ENCODE measurements around the gene KREMEN2. TPM values are rescaled to one million over a fixed set of nuclear protein-coding genes. Genes with fewer than 3 reads are reported as not detected.
"Not testable (repeated sequence)": the region's sequence is repeated elsewhere in the genome, so short reads cannot be mapped to it uniquely, and the experiment has no call there.

The KREMEN2 gene
- total RNA-seq: not detected in 2 replicates

- intact Hi-C loops (cut with micrococcal nuclease): no loop called here
These were observed at the start of gene KREMEN2 for GRCh38 chr16:2963723-2964474. TSS of gene KREMEN2 (plus strand) at chr16:2964275. CDS start at chr16:2964521, 246 bp downstream.

- intact Hi-C loops (cut with micrococcal nuclease): no loop called here
These were observed 48.7 kb upstream of the KREMEN2 start for GRCh38 chr16:2915196-2915929.

GRCh38 chr16:2919511-2920255 is 44.4 kb upstream of the KREMEN2 start:
- intact Hi-C loops (cut with micrococcal nuclease): loop anchor here (10.0 kb wide), 1 partner anchor 145 kb away; the partner anchor contains the start of gene ELOB

GRCh38 chr16:2923481-2923880 is 40.6 kb upstream of the KREMEN2 start:
- intact Hi-C loops (cut with micrococcal nuclease): loop anchor here (10.0 kb wide), 1 partner anchor 149 kb away; the partner anchor contains the start of gene ELOB

GRCh38 chr16:2924901-2925755 is 38.9 kb upstream of the KREMEN2 start:
- intact Hi-C loops (cut with micrococcal nuclease): loop anchor here (10.0 kb wide), 1 partner anchor 150 kb away; the partner anchor contains the start of gene ELOB

GRCh38 chr16:2925951-2926649 is 38.0 kb upstream of the KREMEN2 start:
- intact Hi-C loops (cut with micrococcal nuclease): loop anchor here (2.0 to 10.0 kb wide), 2 partner anchors 51 to 151 kb away; partner anchors contain the start of gene ELOB

- intact Hi-C loops (cut with micrococcal nuclease): loop anchor here (2.0 to 10.0 kb wide), 2 partner anchors 52 to 152 kb away; partner anchors contain the start of gene ELOB
These were observed 37.5 kb upstream of the KREMEN2 start for GRCh38 chr16:2926650-2926999.

- intact Hi-C loops (cut with micrococcal nuclease): loop anchor here (1.0 to 10.0 kb wide), 3 partner anchors 22 to 152 kb away; partner anchors contain the start of gene ELOB
These were observed 36.9 kb upstream of the KREMEN2 start for GRCh38 chr16:2927010-2927646.

GRCh38 chr16:2928151-2928550 is 35.9 kb upstream of the KREMEN2 start:
- intact Hi-C loops (cut with micrococcal nuclease): loop anchor here (10.0 kb wide), 1 partner anchor 153 kb away; the partner anchor contains the start of gene ELOB

- intact Hi-C loops (cut with micrococcal nuclease): loop anchor here (10.0 kb wide), 1 partner anchor 154 kb away; the partner anchor contains the start of gene ELOB
These were observed 35.3 kb upstream of the KREMEN2 start for GRCh38 chr16:2928796-2929195.

- intact Hi-C loops (cut with micrococcal nuclease): loop anchor here (10.0 kb wide), 1 partner anchor 155 kb away; the partner anchor contains the start of gene ELOB
These were observed 34.4 kb upstream of the KREMEN2 start for GRCh38 chr16:2929693-2930092.

- intact Hi-C loops (cut with micrococcal nuclease): no loop called here
These were observed 33.8 kb upstream of the KREMEN2 start for GRCh38 chr16:2930236-2930635.

GRCh38 chr16:2931231-2931914 is 32.7 kb upstream of the KREMEN2 start:
- intact Hi-C loops (cut with micrococcal nuclease): not testable (repeated sequence)

- intact Hi-C loops (cut with micrococcal nuclease): no loop called here
These were observed 30.9 kb upstream of the KREMEN2 start for GRCh38 chr16:2933136-2933535.

- intact Hi-C loops (cut with micrococcal nuclease): no loop called here
These were observed 30.4 kb upstream of the KREMEN2 start for GRCh38 chr16:2933701-2934100.

GRCh38 chr16:2934450-2934849 is 29.6 kb upstream of the KREMEN2 start:
- intact Hi-C loops (cut with micrococcal nuclease): no loop called here

- intact Hi-C loops (cut with micrococcal nuclease): no loop called here
These were observed 27.6 kb upstream of the KREMEN2 start for GRCh38 chr16:2936436-2937011.

- intact Hi-C loops (cut with micrococcal nuclease): no loop called here
These were observed 26.9 kb upstream of the KREMEN2 start for GRCh38 chr16:2937170-2937569.

All from T-helper 2 cell treated with Interferon-gamma antibody and Interleukin-4, amounts not matched to agents 100 ng/mL and 5 ng/mL, for 36 hours (primary cell).